GM18517 (cell line): ENCODE results near the gene ABO.
"Not testable (repeated sequence)": the region's sequence is repeated elsewhere in the genome, so short reads cannot be mapped to it uniquely, and the experiment has no call there.

Experiments
- ATAC-seq: cut with Tn5 transposase; IDR thresholded peaks from one replicate; pipeline ENCODE4 v1.9.1; 2021; ENCODE audit warnings: mild to moderate bottlenecking, moderate library complexity; ENCODE audit not compliant: unreplicated experiment

Gene ABO

GRCh38 chr9:133207021-133207531 lies 67.9 kb downstream of the ABO start:
- ATAC-seq: no peak

GRCh38 chr9:133205996-133206931 lies 68.7 kb downstream of the ABO start:
- ATAC-seq: no peak

- ATAC-seq: not testable (repeated sequence)
Measured at GRCh38 chr9:133205481-133205887, 69.5 kb downstream of the ABO start.
